Putamen (tissue), 1 donor: ENCODE measurements around the gene AKR1C2.
"Not testable (repeated sequence)": the region's sequence is repeated elsewhere in the genome, so short reads cannot be mapped to it uniquely, and the experiment has no call there.

Source experiments
- DNase-seq: peaks from one replicate; pipeline ENCODE4 v3.0.0-alpha.2; 2016; ENCODE audit warnings: low spot score

The AKR1C2 gene

DNA sequence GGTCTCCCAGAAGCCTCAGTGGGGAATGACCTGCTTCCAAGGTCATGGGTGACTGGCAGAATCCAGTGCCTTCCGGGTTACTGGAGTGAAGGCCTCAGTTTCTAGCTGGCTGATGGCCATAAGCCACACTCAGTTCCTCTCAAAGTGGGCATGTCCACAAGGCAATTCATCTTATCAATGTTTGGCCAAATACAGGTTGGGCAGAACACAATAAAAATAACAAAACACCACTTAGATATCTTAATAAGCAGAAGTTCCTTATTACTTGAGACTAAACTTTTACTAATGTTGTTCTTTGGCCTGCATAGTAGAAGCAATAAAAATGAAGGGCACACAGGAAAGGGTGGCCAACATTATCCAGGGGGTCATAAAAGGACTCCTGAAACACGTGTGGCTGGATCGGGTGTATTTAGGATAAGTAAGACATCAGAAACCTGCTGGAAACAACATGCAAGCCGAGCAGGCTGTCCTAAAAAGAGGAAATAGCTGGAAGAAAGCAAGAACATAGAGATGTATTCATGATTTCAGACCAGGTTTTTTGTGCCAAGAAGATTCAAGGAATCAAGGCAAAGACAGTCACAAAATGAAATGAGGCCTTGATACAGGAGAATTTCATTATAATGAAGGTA, 19.6 kb upstream of the AKR1C2 start:
- DNase-seq: no peak

DNA sequence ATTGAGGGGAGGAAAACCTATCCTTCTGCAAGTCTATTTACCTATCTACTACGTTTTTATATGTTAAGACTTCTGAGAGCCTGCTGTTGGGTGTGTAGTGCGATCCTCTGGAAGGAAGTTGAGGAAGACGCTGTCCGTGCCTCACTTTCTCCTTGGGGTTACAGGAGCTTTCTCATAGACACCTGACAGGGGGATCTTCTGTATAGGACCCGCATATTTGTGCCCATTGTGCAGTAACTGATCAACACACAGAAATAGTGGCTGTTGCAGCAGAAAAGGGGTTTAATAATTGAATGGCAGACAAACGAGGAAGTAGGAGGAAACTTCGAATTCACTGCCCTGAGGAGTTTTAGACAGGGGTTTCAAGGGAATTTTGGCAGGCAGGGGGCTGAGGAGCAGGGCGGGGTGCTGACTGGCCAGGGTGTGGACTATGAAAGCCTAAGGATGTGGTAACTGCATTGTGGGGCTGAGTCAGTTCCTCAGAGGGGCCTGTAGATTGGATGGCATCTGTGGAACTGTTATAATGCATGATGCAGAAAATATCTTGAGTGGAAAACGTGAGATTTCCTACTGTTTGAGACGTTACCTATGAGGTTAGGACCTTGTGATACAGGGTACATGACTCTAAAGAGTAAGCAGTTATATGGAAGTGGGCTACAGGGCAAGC, 18.1 kb upstream of the AKR1C2 start:
- DNase-seq: not testable (repeated sequence)

DNA sequence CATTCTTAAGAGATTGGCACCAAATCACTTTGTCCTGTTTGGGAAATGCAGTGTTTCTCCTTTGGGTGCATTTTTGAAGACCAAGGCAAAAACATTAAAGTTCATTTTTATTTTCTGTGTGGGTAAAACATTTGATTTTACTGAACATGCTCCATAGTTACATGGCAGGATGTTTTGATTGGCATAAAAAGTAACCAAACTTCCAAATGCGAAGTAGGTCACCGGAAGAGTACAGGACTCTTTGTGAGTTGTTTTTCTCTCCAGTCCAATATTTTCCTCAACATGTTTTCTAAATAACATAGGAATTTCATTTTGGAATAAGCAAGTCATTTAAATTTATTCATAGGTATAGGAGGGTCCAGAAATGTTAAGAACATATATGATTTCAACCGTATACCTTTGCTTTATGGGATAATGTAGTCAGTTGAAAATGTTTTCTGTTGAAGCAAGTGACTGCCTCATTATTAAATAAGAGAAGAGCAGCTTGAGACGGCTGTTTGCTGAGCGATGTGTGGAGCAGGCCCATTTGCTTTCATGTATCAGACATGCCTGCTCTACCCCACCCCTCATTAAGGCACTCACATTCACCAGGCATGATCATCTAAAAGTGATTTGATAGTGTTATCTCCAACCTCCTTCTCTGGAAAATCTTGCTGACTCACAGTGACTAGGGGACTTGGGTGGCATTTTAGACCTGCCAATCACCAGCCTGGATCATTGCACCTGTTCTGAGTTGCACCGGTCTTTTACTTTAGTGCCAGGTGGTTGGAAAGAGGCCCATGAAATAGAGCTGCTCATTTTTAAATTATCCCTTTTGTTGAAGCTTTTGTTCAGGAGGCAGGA, 16.3 kb upstream of the AKR1C2 start:
- DNase-seq: not testable (repeated sequence)

DNA sequence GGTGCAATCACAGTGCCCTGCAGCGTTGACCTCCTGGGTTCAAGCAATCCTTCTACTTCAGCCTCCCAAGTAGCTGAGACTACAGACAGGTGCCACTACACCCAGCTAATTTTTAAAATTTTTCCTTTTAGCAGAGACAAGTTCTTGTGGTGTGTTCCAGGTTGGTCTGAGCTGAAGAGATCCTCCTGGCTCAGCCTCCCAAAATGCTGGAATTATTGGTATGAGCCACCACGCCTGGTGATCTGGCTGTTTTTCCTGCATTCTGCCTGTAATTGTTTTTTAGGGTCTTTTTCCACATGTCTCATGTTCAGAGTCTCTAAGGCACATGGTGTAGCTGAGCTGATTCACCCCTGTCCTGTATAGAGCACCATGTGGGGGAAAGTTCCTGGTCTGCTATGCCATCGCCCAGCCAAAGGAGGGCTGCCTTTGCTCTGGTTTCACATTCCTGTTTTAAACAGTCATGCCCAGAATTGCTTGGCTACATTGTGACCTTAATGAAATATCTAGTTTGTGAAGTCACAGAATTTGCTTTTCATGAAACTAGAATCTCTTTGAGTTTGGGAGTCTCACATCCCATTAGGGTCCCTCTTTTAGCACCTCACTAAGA, 15.1 kb upstream of the AKR1C2 start:
- DNase-seq: not testable (repeated sequence)

DNA sequence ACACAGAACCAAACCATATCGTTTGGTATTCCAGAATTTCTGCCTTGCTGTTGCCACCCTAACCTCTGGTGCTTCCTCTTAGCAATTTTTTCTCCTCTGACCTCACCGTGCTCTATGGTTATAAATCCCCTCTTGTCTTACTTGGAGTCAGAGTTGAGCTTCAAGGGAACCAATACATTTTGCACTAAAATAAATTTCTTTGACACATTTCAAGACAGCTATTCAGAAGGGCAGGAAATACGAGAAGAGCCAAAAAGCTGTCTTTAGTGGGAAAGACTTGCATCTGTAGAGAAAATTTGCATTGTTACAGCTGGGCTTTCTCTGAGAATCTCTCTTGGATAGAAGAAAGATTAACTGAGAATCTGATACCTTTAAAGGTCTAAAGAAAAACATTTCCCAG, 14.5 kb upstream of the AKR1C2 start:
- no peak for DNase-seq

DNA sequence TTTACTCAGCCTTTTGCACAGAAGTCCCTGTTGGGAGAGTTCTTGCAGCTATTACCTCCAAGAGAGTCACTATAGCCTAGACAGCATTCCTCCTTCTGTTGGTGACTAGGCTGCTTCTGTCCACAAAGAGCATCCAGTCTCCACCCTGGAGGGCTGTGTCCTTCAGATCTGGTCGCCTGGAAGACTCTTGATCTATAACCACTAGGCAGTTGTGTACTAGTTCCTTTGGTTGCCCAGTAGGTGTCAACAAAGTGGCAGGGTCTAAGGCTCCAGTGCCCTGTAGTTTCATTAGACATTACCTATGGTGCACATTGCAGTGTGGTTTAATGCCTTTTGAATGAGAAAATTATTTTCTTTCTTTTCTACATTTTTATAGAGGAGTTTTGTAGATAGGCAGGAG, 11.3 kb upstream of the AKR1C2 start:
- DNase-seq: no peak

DNA sequence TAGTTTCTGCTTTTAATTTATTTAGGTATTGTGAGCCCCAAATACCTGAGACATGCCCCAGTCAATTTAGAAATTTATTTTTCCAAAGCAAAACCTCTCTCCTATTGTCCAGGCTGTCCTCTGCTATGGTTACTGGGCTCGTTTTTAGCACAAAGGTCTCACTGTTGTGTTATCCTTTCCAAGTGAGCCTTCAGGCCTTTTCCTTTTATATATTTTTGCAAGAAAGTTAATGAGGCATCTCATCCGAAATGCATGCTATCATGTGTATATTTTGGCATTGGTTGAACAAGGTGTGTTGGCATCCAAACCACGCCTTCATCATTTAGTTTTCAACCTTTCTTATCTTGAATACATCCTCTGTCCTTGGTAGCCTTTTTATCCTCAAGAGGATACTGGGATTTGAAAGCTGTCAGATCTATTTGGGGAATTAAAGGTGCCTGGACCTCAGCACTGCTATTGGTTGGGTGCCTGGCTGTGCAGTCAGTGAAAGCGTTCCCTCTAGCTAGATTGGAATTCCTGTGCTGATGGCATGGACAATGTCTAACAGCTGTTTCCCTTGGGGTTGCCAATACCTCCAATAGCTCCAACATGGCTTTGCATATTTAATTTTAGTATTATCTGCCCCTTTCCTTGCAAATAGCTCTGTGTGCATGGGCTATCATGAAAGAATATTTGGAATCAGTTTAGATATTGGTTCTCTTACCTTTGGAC, 10.7 kb upstream of the AKR1C2 start:
- not testable (repeated sequence) for DNase-seq

DNA sequence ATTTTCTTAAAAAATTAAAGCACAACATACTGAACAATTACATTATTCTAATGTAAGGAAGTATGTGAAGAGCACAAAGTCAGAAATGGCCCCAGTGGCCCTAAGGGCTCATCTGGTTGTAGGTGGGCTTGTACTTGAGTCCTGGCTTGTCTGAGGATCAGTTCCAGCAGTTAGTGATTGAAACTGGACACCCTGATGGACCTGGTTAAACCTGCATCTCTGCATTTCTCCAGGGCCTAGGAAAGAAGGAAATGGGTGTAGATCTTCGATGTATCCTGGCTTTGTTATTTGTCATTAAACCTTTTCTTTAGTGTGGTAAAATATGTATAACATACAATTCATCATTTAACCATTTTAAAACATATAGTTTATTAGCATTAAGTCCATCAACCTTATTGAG, 9.7 kb upstream of the AKR1C2 start:
- no peak for DNase-seq

DNA sequence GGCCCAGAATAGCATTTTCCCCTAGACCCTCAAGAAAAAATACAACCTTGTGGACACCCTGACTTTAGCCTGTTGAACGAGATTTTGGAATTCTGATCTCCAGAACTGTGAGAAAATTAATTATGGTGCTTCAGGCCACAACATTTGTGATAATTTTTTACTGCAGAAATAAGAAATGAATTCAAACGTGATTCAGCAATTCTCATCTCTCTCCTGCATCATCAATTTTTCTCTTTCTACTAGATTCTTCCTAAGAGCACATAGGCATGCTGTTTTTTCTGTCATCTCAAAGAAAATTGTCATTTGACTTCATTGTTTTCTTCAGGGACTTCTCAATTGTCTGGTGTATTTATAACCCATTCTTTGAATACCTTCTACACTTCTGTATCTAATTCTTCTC, 8.9 kb upstream of the AKR1C2 start:
- no peak for DNase-seq

DNA sequence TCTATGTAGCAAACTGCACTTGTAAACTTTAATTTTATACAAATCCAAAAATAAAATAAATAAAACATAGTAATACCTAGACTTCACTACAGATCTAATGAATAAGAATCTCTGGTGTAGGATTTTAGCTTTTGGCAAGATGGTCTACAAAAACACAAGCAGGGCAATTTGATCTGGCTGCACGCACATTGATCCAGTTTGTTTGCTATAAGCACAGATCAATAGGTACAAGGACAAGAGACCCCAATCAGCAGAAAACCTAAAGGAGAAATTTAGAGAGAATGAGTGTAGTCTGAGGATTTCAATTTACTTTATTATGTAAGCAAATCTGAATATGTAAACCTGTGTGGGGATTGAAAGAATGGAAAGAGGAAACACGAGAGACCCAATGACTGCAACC, 7.7 kb upstream of the AKR1C2 start:
- not testable (repeated sequence) for DNase-seq

DNA sequence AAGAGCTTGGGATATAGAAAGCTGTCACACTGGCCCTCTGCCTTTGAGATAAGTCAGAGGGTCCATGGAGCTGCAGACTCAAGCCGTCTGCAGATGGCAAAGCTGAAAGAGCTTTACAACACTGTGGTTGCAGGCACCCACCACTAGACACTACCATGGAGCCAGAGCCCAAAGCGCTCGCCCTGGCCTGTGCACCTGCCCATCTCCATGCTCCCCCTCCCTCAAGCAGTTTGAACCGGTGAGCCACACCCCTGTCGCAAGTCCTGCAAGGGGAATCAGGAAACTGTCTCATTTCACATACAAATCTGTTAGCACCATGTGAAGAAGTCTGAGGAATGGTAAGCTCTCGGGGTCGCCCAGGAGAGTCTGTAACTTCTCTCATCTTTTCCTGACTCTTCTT, 6.4 kb upstream of the AKR1C2 start:
- DNase-seq: not testable (repeated sequence)

DNA sequence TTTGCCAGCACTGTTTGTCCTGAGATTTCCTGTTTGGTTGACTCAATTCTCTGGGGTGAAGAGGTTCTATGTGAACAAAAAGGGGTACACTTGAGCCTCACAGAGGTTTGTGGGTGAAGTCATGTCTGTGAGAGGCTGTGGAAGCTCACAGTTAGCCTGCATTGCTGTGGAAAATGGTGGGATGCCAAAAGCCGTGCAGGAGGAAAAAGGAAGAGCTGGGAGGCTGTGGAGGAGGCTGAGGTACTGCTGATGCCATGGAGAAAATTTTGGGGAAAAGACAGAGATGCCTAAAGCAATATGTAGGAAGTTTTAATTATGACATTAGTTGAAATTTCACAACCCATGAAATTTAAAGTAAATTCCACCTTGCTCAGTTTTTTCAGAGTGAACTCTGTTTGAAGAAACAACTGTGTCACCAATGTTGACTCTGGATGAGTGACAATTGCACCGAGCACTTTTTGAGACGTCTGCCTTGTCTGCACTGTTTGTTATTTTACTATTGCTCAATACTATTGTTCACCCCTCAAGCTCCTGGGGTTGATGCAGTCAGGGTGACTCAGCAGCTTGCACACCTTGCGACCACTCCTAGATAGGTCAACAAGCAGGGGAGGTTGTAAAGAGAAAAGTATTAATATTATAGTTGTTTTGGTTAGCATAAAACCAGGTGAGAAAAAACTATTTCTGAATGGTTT, 5.3 kb upstream of the AKR1C2 start:
- DNase-seq: not testable (repeated sequence)

DNA sequence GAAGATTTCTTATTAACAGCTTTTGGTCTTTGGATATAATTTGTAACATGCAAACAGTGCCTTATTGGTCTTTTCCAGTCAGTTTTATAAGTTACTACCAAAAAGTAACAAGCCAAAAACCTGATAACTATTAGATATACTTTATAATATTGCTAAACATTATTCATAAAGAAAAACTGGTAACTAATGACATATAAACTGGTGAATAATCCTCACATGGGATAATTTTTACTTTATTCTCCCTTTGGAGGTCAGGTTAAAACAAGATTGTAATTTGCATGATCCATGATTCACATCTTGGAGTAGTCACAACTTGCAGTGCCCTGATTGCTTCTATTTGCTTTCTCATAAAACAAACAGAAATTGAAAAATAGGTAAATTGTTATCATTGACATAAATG, 844 bp upstream of the AKR1C2 start:
- DNase-seq: not testable (repeated sequence)

DNA sequence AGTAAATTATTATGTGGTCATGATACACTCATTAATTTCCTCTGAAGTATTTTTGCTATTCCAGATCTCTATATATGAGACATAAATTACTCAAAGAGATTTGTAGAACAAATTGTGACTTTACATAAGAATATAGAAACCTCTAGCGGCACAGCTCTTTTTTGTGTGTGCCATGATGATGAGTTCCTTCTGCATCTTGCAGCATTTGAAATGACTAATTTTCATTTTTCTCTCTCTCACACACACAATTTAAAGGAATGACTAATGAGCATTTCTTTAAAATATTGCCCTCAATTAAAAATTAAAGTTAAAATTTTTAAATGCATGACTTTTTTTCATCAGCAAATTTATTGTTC, 351 bp upstream of the AKR1C2 start:
- not testable (repeated sequence) for DNase-seq

DNA sequence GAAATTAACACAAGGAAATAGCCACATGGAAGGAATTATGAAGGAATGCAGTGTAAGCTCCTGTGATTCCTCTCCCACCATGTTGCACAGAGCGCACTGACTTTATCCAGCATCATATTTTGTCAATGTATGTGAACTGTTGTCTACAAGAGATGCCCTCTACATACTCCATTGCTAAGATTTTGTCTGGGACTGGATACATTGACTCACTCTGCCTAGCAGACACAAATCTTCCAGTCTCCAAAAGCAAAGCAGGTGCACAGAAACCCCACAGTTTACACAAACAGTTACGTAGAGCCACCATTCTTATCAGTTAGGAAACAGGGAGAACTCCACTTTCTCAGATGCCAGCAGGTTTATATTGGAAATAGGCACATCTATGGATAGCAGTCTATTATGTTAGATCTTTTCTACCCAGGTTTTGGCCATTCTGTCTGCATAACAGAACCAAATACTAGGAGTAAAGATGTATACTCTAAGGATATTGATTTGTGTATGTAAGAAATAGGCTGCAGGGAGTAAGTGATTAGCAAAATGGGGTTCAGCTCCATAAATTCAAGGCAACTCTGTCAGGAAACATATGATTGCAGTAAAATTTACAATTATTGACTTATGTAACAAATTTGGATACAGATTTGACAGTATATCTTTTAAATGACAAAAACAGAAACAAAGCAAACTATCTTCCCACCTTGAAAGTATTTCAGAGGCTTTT, 1.5 kb downstream of the AKR1C2 start:
- DNase-seq: no peak

DNA sequence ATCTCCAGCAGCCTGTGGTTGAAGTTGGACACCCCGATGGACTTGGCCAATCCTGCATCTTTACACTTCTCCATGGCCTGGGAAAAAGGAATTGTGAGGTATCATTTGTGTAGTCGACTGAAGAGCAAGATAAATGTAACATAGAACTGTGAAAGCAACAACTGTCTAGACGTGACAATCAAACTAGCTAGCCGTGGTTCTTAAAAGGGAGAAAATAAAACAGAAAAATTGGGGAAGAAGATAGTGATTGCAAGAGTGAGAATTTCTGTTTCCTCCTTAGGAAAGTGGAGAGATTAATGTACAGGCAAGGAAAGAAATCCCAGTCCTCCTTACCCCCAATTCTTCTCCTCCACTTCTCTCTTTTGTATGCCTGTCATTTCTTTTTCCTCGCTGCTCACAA, 5.0 kb downstream of the AKR1C2 start:
- DNase-seq: no peak

DNA sequence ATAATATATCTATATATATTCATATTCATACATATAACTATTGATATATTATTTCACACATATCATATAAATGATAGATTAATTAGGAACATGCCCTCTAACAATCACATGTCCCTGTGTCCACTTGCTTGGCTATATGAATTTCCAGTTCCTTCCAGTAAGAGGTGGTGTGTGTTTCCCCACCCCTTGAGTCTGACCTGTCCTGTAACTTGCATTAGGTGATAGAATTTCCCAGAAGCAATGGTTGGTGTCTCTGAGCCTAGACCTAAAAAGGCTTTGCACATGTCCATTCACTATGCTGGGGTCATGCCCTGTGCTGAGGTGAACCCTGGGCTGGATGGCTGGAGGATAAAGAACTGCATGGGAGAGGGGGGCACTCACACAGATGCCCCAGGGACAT, 9.4 kb downstream of the AKR1C2 start:
- DNase-seq: not testable (repeated sequence)

DNA sequence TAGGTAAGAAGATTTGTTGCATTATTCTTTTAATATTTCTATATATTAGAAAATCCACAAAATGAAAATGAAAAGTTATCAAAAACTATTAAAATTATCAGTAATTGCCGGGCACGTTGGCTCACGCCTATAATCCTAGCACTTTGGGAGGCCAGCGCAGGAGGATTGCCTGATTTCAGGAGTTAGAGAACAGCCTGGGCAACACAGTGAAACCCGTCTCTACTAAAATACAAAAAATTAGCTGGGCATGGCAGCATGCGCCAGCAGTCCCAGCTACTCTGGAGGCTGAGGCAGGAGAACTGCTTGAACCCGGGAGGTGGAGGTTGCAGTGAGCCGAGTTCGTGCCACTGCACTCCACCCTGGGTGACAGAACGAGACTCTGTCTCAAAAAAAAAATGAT, 11.1 kb downstream of the AKR1C2 start:
- DNase-seq: not testable (repeated sequence)

DNA sequence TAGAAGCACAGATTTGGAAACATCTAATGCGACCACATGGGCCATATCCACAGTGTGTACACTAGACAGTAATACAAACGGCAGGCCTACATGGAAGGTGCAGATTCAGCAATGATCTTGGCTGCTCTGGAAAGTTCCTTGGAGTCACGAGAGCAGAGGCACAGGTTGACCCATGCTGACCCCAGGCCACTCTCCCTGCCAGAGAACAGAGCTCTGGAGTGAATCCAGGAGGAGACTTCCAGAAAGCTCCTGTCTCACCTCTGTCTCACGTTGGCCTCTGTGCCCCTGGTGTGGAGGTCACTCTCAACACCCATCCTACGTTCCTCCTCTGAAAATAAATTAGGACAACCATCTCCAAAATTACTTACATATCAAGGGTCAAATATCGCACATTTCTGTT, 12.2 kb downstream of the AKR1C2 start:
- DNase-seq: not testable (repeated sequence)

DNA sequence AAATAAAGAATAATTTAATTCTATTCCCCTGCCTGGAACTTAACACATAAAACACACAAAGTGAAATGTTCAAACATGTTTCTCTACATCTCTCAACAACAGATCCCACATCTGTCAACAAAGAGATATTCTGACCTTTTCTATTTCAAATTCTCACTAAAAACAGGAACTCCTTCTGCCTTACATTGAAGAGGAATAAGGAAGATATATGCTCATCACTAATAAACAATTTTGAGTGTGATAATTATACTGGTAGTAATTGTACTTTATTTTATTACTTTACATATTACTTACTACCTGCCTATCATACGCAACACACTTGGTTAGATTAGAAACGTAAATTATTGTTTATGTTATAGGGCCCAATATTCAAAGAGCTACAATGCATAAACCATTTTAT, 13.4 kb downstream of the AKR1C2 start:
- DNase-seq: no peak
